ENCODE results near the gene HRH4.
A peak's percentile ranks its signal among the peaks of the same experiment; 100 is the strongest.

HRH4 gene, protein sequence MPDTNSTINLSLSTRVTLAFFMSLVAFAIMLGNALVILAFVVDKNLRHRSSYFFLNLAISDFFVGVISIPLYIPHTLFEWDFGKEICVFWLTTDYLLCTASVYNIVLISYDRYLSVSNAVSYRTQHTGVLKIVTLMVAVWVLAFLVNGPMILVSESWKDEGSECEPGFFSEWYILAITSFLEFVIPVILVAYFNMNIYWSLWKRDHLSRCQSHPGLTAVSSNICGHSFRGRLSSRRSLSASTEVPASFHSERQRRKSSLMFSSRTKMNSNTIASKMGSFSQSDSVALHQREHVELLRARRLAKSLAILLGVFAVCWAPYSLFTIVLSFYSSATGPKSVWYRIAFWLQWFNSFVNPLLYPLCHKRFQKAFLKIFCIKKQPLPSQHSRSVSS

GRCh38 chr18:24460388-24460787, at the start of gene HRH4:
Gene HRH4, plus strand, starts transcription at chr18:24460637. Its CDS starts 92 bp downstream, at chr18:24460729.
- no peak for DNase-seq

- DNase-seq, result no peak
Measured at GRCh38 chr18:24413148-24413547, 47.3 kb upstream of the HRH4 start.

DNA sequence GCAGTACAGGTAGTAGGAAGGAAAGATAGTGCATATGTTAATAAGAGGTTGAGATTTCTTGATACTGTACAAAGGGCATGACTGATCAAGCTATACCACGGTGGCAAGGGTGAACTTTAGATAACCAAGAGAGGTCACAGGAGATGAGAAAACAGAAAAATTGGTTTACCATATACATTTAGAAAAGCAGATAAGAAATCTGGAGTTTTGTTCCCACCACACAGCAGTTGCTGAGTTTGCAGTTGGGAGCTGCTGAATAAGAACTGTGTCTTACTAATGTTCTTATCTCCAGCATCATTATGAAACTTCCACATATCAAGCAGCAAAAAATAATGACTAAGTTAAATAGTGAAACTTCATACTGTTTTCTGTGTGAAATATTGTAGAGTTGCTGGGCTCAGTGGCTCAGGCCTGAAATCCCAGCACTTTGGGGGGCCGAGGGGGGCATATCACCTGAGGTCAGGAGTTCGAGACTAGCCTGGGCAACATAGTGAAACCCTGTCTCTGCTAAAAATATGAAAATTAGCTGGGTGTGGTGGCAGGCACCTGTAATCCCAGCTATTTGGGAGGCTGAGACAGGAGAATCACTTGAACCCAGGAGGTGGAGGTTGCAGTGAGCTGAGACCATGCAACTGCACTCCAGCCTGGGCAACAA, 46.0 kb upstream of the HRH4 start:
- DNase-seq, result no peak

DNA sequence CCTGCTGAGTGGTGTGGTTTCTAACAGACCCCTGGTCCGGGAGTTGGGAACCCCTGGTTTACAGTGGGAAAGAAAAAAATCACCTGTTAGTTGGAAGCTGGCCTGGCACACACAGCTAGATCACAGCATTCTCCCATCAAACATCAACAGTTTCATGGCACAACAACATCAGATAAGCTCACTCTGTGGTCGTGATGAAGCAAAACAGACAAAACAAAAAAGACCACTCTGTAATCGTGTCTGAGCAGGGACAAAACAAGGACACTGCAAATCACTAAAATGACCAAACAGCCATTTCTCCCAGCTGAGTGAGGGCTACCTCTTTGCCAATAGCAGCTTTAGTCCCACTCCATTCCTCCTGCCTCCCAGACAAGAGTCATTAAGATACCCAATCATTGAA, 43.0 kb upstream of the HRH4 start:
- DNase-seq, result no peak

- DNase-seq, result no peak
Measured at GRCh38 chr18:24420551-24420950, 39.9 kb upstream of the HRH4 start.

DNA sequence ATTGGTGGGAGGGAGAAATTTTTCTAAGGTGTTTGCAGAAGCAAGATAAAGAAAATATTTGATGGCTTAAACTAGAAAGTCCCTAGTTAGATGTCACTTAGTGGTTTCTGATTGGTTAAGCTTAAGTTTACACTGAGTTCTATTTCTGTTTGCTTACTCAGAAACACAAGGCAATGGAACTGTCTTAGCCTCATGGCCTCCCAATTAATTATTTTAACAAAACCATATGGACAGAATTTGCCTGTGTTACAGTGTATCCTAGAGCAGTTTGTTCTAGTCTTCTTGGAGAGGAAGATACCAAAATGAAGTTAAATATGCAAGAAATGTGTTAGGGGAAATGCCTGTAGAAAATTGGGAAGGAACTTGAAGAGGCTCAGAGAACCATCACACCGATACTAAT, 38.6 kb upstream of the HRH4 start:
- DNase-seq, result no peak

DNA sequence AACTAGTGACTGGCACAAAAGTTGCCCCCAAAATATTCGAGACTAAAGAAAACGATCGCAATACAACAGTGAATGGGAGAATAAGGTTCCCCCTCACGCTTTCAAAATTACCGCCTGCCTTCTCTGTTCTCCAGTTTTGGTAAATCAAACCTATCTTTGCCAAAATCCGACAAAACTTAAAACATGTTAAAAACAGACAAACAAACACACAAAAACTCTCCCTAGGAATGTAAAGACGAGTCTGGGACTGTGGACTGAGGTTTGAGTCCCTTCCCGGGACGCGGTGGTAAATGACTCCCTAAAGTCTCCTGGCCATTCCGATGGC, 34.4 kb upstream of the HRH4 start:
- no peak for DNase-seq

DNA sequence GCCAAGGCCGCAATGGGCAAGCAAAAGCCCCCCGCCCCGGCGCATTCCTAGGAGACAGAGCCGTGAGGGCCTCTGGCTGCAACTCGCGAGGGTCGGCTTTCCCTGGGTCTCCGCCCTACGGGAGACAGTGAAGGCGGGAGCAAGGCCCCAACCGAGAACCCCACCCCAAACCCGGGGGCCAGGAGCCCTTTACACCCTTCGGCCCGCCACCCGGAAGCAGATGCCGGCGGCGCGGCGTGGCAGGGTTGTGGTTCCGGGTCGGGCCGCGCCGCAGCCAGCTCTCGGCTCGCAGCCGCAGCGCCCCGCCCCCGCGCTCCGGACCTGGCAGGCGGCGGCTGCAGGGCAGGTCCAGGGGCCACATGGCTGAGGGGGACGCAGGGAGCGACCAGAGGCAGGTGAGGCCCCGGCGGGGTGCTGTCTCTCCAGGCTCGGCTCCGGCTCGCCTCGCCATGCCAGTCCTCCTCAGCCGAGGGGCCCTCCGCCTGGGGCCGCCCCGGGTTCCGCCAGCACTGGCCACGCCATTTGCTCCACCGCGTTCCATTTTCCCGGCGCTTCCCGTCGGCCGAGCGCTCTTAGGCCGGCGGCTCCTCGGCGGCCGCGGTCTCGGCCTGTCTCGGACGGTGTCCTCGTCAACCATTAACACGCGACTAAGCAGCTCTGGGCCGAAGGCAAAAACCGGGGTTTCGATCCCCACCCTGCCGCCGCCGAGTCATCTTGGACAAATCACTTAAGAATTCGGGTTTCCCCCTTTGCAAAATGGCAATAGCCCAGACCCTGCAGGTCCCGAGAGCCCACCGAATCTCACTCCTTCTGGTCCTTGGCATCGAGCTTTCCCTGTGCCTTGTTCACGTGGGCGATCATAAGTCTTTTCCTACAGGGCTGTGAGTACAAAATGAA, 33.8 kb upstream of the HRH4 start, which contains the start of gene IMPACT:
Gene IMPACT (plus strand): TSS at position 273 of the 897 bp plus-strand sequence. CDS start 87 bp downstream, at position 360.
- DNase-seq, result peak; percentile 71

- peak; percentile 35 for DNase-seq
Measured at GRCh38 chr18:24427484-24427883, 33.0 kb upstream of the HRH4 start.

DNA sequence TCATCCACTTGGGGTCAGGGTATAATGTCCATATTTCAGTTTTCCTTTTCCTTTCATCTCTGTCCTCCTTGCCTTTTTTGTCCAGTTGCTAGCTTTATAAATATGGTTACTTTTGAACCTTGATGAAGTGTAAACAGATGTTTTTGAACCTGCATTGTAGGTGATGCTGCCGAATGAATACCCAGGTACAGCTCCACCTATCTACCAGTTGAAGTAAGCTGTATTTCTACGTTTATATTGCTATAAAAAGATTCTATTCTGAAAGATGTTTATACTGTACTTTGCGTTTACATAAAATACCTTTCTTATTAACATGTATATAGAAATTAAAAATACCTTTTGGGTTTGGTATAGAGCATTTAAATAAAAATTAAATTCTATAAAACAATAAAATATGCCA, 31.7 kb upstream of the HRH4 start:
- no peak for DNase-seq

DNA sequence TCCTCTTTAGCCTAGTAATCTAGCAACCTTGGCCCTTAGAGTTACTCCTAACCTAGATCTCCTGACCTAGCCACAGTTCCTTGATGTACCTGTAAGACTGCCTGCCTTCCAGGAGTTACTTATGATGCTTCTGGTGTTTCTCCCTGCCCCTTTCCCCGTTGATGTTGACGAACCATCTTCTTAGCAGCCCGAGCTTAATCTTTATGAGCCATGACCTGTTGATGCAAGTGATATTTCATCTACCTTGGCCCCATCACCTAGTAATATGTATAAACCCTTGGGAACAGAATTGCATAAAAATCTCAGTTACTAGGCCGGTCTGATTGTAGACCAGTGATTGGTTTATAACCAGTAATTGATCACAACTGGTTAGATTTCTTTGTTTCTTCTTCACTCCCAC, 31.2 kb upstream of the HRH4 start:
- no peak for DNase-seq

GRCh38 chr18:24432618-24433017, 27.8 kb upstream of the HRH4 start:
- DNase-seq, result no peak

DNA sequence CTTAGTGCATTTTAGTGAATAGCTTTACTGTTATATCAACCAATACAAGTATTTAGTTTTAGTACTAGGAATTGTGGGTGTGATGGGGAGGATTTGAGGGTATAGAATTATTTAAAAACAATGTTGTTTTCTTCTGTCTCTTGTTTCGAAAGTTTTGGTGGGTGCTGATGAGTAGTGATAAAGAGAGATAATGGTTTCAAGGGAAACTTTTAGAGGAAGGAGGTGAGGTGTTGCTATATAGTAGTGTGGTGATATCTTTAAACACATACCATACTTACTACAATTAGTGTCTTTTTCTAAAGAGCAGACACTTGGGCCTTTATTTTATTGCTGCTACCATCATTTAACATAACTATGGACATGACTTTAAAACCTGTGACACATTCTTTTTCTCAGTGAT, 23.5 kb upstream of the HRH4 start:
- DNase-seq, result no peak

- no peak for DNase-seq
Measured at GRCh38 chr18:24443870-24444269, 16.6 kb upstream of the HRH4 start.

- DNase-seq, result no peak
Measured at GRCh38 chr18:24446453-24446852, 14.0 kb upstream of the HRH4 start.

DNA sequence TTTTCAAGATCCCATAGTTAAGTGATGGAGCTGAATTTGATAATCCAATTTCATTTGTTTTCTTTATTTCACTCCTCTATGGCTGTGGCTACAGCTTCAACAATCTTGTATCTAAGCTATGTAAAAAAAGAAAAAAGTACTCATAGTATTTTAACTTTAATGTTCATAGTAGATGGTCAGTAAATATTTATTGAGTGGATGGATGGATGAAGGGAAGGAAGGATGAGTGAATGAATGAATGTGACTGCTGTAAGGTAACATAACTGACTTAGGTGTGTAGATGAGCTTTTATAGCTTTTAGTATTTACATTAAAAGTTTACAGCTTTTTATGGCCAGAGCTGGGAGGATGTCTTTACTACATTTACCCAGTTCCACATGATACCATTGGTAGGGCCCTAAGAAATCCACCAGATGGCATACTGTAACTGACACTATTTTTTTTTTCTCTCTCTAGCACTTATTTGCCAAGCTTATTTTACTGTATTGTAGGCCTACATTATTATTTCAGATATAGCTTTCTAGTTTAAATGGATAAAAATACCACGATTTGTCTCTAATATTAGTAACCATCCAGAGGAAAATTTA, 13.4 kb upstream of the HRH4 start:
- peak; percentile 1 for DNase-seq

DNA sequence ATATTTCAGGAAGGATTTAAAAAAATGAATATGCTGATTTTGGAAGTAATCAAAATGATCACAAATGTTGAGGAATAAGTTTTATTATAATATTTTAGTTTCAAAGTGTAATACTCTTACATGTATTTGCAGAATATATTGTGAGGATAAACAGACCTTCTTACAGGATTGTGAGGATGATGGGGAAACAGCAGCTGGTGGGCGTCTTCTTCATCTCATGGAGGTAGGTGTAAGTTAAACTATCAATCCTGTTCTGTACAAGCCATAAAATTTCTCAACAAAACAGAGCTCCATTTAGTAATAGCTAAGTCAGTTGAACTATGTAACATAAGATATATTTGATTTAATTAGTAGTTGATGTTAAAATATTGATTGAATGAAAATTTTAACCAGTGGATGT, 12.5 kb upstream of the HRH4 start:
- DNase-seq, result no peak

GRCh38 chr18:24456549-24456948, 3.9 kb upstream of the HRH4 start:
- no peak for DNase-seq

DNA sequence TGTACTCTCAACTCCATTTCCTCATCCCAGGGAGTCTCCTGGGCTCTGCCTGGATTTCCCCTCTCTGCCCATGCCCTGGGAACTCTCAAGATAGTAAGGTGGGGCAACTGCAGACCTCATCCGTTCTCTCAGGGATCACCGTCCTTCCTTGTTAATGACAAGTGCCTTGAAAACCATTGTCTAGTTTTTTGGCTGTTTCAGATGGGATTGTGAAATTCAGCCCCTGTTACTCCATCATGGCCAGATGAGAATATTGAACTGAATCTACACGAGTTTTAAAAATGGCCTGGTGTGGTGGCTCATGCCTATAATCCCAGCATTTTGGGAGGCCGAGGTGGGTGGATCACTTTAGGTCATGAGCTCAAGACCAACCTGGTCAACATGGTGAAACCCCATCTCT, 665 bp upstream of the HRH4 start:
- DNase-seq, result no peak

DNA sequence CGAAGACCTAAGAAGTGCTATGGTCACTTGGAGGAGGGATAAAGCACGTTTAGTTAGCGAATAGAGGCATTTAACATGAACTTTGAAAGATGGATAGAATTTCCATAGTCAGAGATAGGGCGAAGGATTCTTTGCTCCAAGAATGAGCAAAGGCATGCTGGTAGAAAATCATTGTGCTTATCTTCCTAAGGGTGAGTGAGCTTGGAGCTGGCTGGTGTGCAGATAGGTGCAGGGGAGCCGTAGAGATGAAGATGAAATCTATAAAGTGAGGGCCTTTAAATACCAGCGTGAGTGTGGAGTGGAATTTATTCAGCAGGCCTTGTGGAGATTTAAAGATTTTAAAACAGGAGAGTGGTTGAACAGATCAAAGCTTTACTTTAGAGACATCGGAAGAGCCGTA, 1.6 kb downstream of the HRH4 start:
- DNase-seq, result no peak

DNA sequence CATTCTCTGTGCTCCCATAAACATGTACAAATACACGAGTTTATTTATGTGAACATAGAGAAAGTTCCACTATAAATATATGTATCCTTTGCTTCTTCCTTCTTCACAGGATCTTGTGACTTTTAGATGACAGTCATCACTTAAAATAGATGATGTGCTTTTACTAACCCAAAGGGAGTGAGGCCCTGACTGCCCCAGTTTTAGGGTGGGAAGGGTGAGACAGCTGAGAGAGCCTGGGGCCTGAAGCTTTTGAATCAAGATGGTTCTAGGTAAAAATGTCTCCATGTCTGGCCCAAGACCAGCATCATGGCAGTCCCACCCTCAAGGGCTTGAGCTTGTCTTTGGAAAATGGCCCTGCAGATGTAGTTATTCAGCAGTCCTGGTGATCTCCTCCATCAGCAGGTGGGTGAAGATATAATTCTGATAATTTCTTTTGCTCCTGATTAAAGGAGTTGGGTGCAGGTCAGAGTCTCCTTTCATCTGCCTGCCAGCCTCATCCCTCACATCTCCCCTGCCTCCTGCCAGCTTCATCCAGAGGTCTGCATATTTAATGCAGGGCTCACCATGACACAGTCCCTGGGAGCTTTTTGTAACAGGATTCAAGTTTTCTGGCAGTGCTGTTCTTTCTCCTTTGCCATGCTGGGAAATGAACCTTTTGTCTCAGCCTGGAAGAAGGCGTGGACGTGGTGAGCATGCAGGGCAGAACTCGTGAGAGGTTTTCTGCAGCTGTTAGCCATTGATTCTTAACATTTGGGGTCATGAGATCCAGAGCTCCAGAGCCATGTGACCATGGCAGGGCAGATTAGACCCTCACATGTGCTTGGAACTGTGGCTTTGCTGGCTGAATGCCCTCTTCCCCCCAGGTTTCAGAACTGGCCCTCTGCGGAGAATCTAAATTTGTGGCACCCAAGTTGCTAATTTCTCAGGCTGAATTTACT, 2.7 kb downstream of the HRH4 start:
- DNase-seq, result no peak

GRCh38 chr18:24465486-24465885, 5.0 kb downstream of the HRH4 start:
- DNase-seq, result no peak
